Measurements from ENCODE around the gene S100A1. TPM values are rescaled to one million over a fixed set of nuclear protein-coding genes. Genes with fewer than 3 reads are reported as not detected.

Gene S100A1
- total and polyA plus RNA-seq, 9 donors: 3.0 to 9.5 (median 6.0) TPM

GRCh38 chr1:153614906-153615305 is 13.3 kb upstream of the S100A1 start:
- 83% methylated on average over 4 of the region's 7 CpGs for WGBS (ENCODE audit: insufficient coverage)
- H3K9me3 ChIP-seq (replicated peaks; ENCODE audit: control insufficient read depth, low read depth, low read length): no peaks in the 10 kb centered on the region
- H3K4me3 ChIP-seq (ENCODE audit: low read length): no peak overlapping the region
- peaks cover 49% of the 10 kb centered on the region for H3K4me1 ChIP-seq (ENCODE audit: control insufficient read depth, insufficient read depth, low read length)
- H3K36me3 ChIP-seq (ENCODE audit: control insufficient read depth, insufficient read depth, low read length): peaks cover 13% of the 10 kb centered on the region
- no peak for DNase-seq
- H3K27me3 ChIP-seq (ENCODE audit: control insufficient read depth, insufficient read depth, low read length): no peaks in the 10 kb centered on the region
- H3K27ac ChIP-seq (ENCODE audit: low read length): no peak overlapping the region

GRCh38 chr1:153615406-153615805 is 12.8 kb upstream of the S100A1 start:
- Histone ChIP-seq H3K9me3 (replicated peaks; ENCODE audit: control insufficient read depth, low read depth, low read length) (no peaks in the 10 kb centered on the region), H3K4me3 (ENCODE audit: low read length) (no peak overlapping the region), H3K36me3 (ENCODE audit: control insufficient read depth, insufficient read depth, low read length) (peaks cover 13% of the 10 kb centered on the region), H3K27me3 (ENCODE audit: control insufficient read depth, insufficient read depth, low read length) (no peaks in the 10 kb centered on the region), H3K27ac (ENCODE audit: low read length) (no peak overlapping the region), H3K4me1 (ENCODE audit: control insufficient read depth, insufficient read depth, low read length) (peaks cover 44% of the 10 kb centered on the region)
- DNase-seq: no peak
- WGBS (ENCODE audit: insufficient coverage): 80% methylated on average over 1 of the region's 2 CpGs

GRCh38 chr1:153616144-153616916 is 11.9 kb upstream of the S100A1 start, which contains the start of gene S100A14:
TSS of gene S100A14 (minus strand) at chr1:153616325. CDS start at chr1:153615858, 467 bp downstream.
- DNase-seq: no peak
- WGBS (ENCODE audit: insufficient coverage): 44% methylated on average over 5 of the region's 10 CpGs

GRCh38 chr1:153616917-153617311 is 11.3 kb upstream of the S100A1 start:
- no peak overlapping the region for H3K4me3 ChIP-seq (ENCODE audit: low read length)
- no peak for DNase-seq
- H3K36me3 ChIP-seq (ENCODE audit: control insufficient read depth, insufficient read depth, low read length): peaks cover 13% of the 10 kb centered on the region
- H3K4me1 ChIP-seq (ENCODE audit: control insufficient read depth, insufficient read depth, low read length): peaks cover 37% of the 10 kb centered on the region
- WGBS (ENCODE audit: insufficient coverage): 63% methylated on average over 5 of the region's 5 CpGs
- no peaks in the 10 kb centered on the region for H3K27me3 ChIP-seq (ENCODE audit: control insufficient read depth, insufficient read depth, low read length)
- no peaks in the 10 kb centered on the region for H3K9me3 ChIP-seq (replicated peaks; ENCODE audit: control insufficient read depth, low read depth, low read length)
- no peak overlapping the region for H3K27ac ChIP-seq (ENCODE audit: low read length)

More at GRCh38 chr1:153616144-153616916, 11.9 kb upstream of the S100A1 start, which contains the start of gene S100A14:
- H3K27me3 ChIP-seq (ENCODE audit: control insufficient read depth, insufficient read depth, low read length): no peaks in the 10 kb centered on the region
- peaks cover 39% of the 10 kb centered on the region for H3K4me1 ChIP-seq (ENCODE audit: control insufficient read depth, insufficient read depth, low read length)
- no peak within 1 kb of the TSS for H3K4me3 ChIP-seq (ENCODE audit: low read length)
- no peaks in the 10 kb centered on the region for H3K9me3 ChIP-seq (replicated peaks; ENCODE audit: control insufficient read depth, low read depth, low read length)
- H3K27ac ChIP-seq (ENCODE audit: low read length): no peak within 1 kb of the TSS
- peaks cover 13% of the 10 kb centered on the region for H3K36me3 ChIP-seq (ENCODE audit: control insufficient read depth, insufficient read depth, low read length)

GRCh38 chr1:153617663-153618062 is 10.6 kb upstream of the S100A1 start:
- peak; percentile 53 for DNase-seq
- Histone ChIP-seq H3K27me3 (ENCODE audit: control insufficient read depth, insufficient read depth, low read length) (no peaks in the 10 kb centered on the region), H3K9me3 (replicated peaks; ENCODE audit: control insufficient read depth, low read depth, low read length) (no peaks in the 10 kb centered on the region), H3K27ac (ENCODE audit: low read length) (no peak overlapping the region), H3K4me3 (ENCODE audit: low read length) (no peak overlapping the region), H3K36me3 (ENCODE audit: control insufficient read depth, insufficient read depth, low read length) (peaks cover 17% of the 10 kb centered on the region), H3K4me1 (ENCODE audit: control insufficient read depth, insufficient read depth, low read length) (peaks cover 29% of the 10 kb centered on the region)
- 31% methylated on average over 3 of the region's 6 CpGs for WGBS (ENCODE audit: insufficient coverage)

GRCh38 chr1:153619171-153619570 is 9.1 kb upstream of the S100A1 start:
- WGBS (ENCODE audit: insufficient coverage): 83% methylated on average over 1 of the region's 6 CpGs
- no peaks in the 10 kb centered on the region for H3K27me3 ChIP-seq (ENCODE audit: control insufficient read depth, insufficient read depth, low read length)
- peaks cover 23% of the 10 kb centered on the region for H3K36me3 ChIP-seq (ENCODE audit: control insufficient read depth, insufficient read depth, low read length)
- DNase-seq: no peak
- H3K27ac ChIP-seq (ENCODE audit: low read length): no peak overlapping the region
- H3K4me1 ChIP-seq (ENCODE audit: control insufficient read depth, insufficient read depth, low read length): peaks cover 20% of the 10 kb centered on the region
- H3K4me3 ChIP-seq (ENCODE audit: low read length): no peak overlapping the region
- H3K9me3 ChIP-seq (replicated peaks; ENCODE audit: control insufficient read depth, low read depth, low read length): no peaks in the 10 kb centered on the region

GRCh38 chr1:153623101-153623500 is 5.1 kb upstream of the S100A1 start:
- H3K9me3 ChIP-seq (replicated peaks; ENCODE audit: control insufficient read depth, low read depth, low read length): no peaks in the 10 kb centered on the region
- DNase-seq: no peak
- WGBS (ENCODE audit: insufficient coverage): 69% methylated on average over 7 of the region's 7 CpGs
- peaks cover 27% of the 10 kb centered on the region for H3K4me1 ChIP-seq (ENCODE audit: control insufficient read depth, insufficient read depth, low read length)
- H3K27me3 ChIP-seq (ENCODE audit: control insufficient read depth, insufficient read depth, low read length): no peaks in the 10 kb centered on the region
- H3K36me3 ChIP-seq (ENCODE audit: control insufficient read depth, insufficient read depth, low read length): peaks cover 35% of the 10 kb centered on the region
- H3K27ac ChIP-seq (ENCODE audit: low read length): no peak overlapping the region
- H3K4me3 ChIP-seq (ENCODE audit: low read length): no peak overlapping the region

- Histone ChIP-seq H3K27me3 (ENCODE audit: control insufficient read depth, insufficient read depth, low read length) (no peaks in the 10 kb centered on the region), H3K36me3 (ENCODE audit: control insufficient read depth, insufficient read depth, low read length) (peaks cover 22% of the 10 kb centered on the region), H3K4me3 (ENCODE audit: low read length) (no peak overlapping the region), H3K27ac (ENCODE audit: low read length) (no peak overlapping the region), H3K4me1 (ENCODE audit: control insufficient read depth, insufficient read depth, low read length) (peaks cover 46% of the 10 kb centered on the region), H3K9me3 (replicated peaks; ENCODE audit: control insufficient read depth, low read depth, low read length) (no peaks in the 10 kb centered on the region)
- DNase-seq: no peak
- WGBS (ENCODE audit: insufficient coverage): 89% methylated on average over 7 of the region's 10 CpGs
These were observed 3.1 kb upstream of the S100A1 start for GRCh38 chr1:153624965-153625611.

GRCh38 chr1:153626477-153626903 is 1.7 kb upstream of the S100A1 start:
- peaks cover 52% of the 10 kb centered on the region for H3K4me1 ChIP-seq (ENCODE audit: control insufficient read depth, insufficient read depth, low read length)
- 37% methylated on average over 2 of the region's 3 CpGs for WGBS (ENCODE audit: insufficient coverage)

GRCh38 chr1:153626904-153627714 is 1.1 kb upstream of the S100A1 start, which contains the start of gene S100A13:
TSS of gene S100A13 (minus strand) at chr1:153627505. CDS start at chr1:153626472, 1,033 bp downstream.
- WGBS (ENCODE audit: insufficient coverage): 0% methylated on average over 14 of the region's 28 CpGs
- Histone ChIP-seq H3K27me3 (ENCODE audit: control insufficient read depth, insufficient read depth, low read length) (no peaks in the 10 kb centered on the region), H3K9me3 (replicated peaks; ENCODE audit: control insufficient read depth, low read depth, low read length) (no peaks in the 10 kb centered on the region), H3K36me3 (ENCODE audit: control insufficient read depth, insufficient read depth, low read length) (peaks cover 22% of the 10 kb centered on the region), H3K4me1 (ENCODE audit: control insufficient read depth, insufficient read depth, low read length) (peaks cover 52% of the 10 kb centered on the region), H3K4me3 (ENCODE audit: low read length) (peak within 1 kb of the TSS; percentile 68), H3K27ac (ENCODE audit: low read length) (peak within 1 kb of the TSS; percentile 81)
- peak; percentile 93 for DNase-seq

More at GRCh38 chr1:153626477-153626903, 1.7 kb upstream of the S100A1 start:
- Histone ChIP-seq H3K4me3 (ENCODE audit: low read length) (peak overlapping the region; percentile 68), H3K27me3 (ENCODE audit: control insufficient read depth, insufficient read depth, low read length) (no peaks in the 10 kb centered on the region), H3K27ac (ENCODE audit: low read length) (peak overlapping the region; percentile 81), H3K9me3 (replicated peaks; ENCODE audit: control insufficient read depth, low read depth, low read length) (no peaks in the 10 kb centered on the region), H3K36me3 (ENCODE audit: control insufficient read depth, insufficient read depth, low read length) (peaks cover 22% of the 10 kb centered on the region)
- no peak for DNase-seq
